Karpas-422 (cell line): ENCODE measurements around the gene NCOR2. TPM values are rescaled to one million over a fixed set of nuclear protein-coding genes. Genes with fewer than 3 reads are reported as not detected.
A peak's percentile ranks its signal among the peaks of the same experiment; 100 is the strongest.

ENCODE experiments used
- DNase-seq: peaks from one replicate; pipeline ENCODE4 v3.0.0-alpha.2; 2015
- H2AFZ ChIP-seq: fragments of 200-600 bp; sonication (generic); 2 replicates; pipeline ENCODE4 v1.6.1; 2014; ENCODE audit warnings: antibody characterized with exemption, low read length, mixed read lengths
- H3K27ac ChIP-seq: fragments of 200-600 bp; sonication (generic); 2 replicates; pipeline ENCODE4 v1.5.1; 2014; ENCODE audit warnings: mild to moderate bottlenecking, low read length, moderate library complexity
- H3K27me3 ChIP-seq: fragments of 200-600 bp; sonication (generic); 2 replicates; pipeline ENCODE4 v1.6.1; 2014; ENCODE audit warnings: low read length, mixed read lengths
- H3K36me3 ChIP-seq: fragments of 200-600 bp; sonication (generic); 2 replicates; pipeline ENCODE4 v1.6.1; 2014; ENCODE audit warnings: low read length, mixed read lengths; ENCODE audit not compliant: insufficient read depth
- H3K4me1 ChIP-seq: fragments of 200-600 bp; sonication (generic); 2 replicates; pipeline ENCODE4 v1.6.1; 2014; ENCODE audit warnings: mild to moderate bottlenecking, low read length, mixed read lengths
- H3K4me2 ChIP-seq: fragments of 200-600 bp; sonication (generic); 2 replicates; pipeline ENCODE4 v1.6.1; 2014; ENCODE audit warnings: low read length, low read depth, mild to moderate bottlenecking; ENCODE audit not compliant: poor library complexity, severe bottlenecking
- H3K4me3 ChIP-seq: fragments of 200-600 bp; sonication (generic); 2 replicates; pipeline ENCODE4 v1.5.1; 2014; ENCODE audit warnings: mild to moderate bottlenecking, antibody characterized with exemption, low read length, mixed read lengths
- H3K79me2 ChIP-seq: fragments of 200-600 bp; sonication (generic); 2 replicates; pipeline ENCODE4 v1.6.1; 2014; ENCODE audit warnings: mild to moderate bottlenecking, low read length, mixed read lengths
- H3K9ac ChIP-seq: fragments of 200-600 bp; sonication (generic); 2 replicates; pipeline ENCODE4 v1.6.0; 2014; ENCODE audit warnings: low read length
- H3K9me2 ChIP-seq: fragments of 200-600 bp; sonication (generic), shearing (Covaris generic); replicated peaks from 2 replicates; pipeline ENCODE4 v1.6.0; 2014; ENCODE audit warnings: mild to moderate bottlenecking, low read length, moderate library complexity; ENCODE audit not compliant: insufficient read depth
- H3K9me3 ChIP-seq: fragments of 300-700, 200-600 bp; sonication (generic); 2 replicates; pipeline ENCODE4 v1.6.1; 2014; ENCODE audit warnings: low read length, mixed read lengths
- H4K20me1 ChIP-seq: fragments of 200-600 bp; sonication (generic); 2 replicates; pipeline ENCODE4 v1.6.1; 2014; ENCODE audit warnings: mild to moderate bottlenecking, antibody characterized with exemption, low read length, low read depth; ENCODE audit not compliant: insufficient read depth
- total RNA-seq: library from RNA; depleted of rRNA; stranded (reverse); fragments of >200 nt; shearing (Covaris generic); gene quantifications from 2 replicates; pipeline ENCODE4 v1.2.3, GENCODE V29; 2014; ENCODE audit warnings: low replicate concordance

Gene NCOR2
- total RNA-seq, 1 experiment from 2014 or later: 36.8 TPM

DNA sequence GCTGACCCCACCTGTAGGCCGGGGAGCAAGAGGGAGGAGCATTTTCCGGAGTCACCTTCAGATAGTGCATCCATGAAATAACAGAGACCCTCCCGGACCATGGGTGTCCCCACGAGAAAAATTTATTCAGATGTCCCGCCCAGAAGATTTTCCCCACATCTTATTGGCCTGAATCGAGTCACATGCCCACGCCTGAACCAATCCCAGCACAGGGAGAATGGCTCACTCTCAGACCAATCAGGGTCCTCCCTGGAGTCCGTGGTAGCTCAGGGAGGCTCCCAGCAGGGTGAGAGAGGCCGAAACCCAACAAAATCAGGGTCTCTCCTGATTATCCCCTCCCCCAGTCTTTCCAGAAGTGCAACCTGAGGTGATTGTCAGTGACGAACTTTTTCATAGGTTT lies 16.4 kb upstream of the NCOR2 start:
- no peak overlapping the region for H3K27ac ChIP-seq
- no peaks in the 10 kb centered on the region for H3K36me3 ChIP-seq
- no peaks in the 10 kb centered on the region for H3K79me2 ChIP-seq
- H2AFZ ChIP-seq: 0 out of 2 replicates have a peak overlapping the region, but pooled peaks have one; percentile 70
- H4K20me1 ChIP-seq: no peaks in the 10 kb centered on the region
- no peaks in the 10 kb centered on the region for H3K9me2 ChIP-seq
- H3K4me2 ChIP-seq: peak overlapping the region; percentile 41
- H3K9me3 ChIP-seq: no peaks in the 10 kb centered on the region
- no peak overlapping the region for H3K9ac ChIP-seq
- H3K4me1 ChIP-seq: peaks cover 5% of the 10 kb centered on the region
- no peaks in the 10 kb centered on the region for H3K27me3 ChIP-seq
- H3K4me3 ChIP-seq: no peak overlapping the region
- peak; percentile 88 for DNase-seq

DNA sequence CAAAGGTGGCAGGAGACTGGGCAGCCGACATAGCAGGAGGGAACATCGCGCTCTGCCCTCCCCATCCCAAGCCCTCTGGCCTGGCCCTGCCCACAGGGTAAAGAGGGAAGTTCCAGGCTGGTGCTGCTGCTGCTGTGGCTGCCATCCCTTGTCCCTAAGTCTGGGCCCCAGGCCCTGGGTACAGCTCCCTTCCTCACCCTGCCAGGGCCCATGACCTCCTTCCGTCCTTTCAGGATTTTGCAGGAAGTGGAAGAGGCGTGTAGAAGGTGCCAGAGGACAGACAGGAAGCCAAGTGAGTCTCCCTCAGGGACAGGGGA lies 14.7 kb upstream of the NCOR2 start:
- H2AFZ ChIP-seq: no peak overlapping the region
- H3K4me1 ChIP-seq: peaks cover 5% of the 10 kb centered on the region
- H3K9ac ChIP-seq: no peak overlapping the region
- no peak for DNase-seq
- H3K4me2 ChIP-seq: no peak overlapping the region
- no peaks in the 10 kb centered on the region for H3K79me2 ChIP-seq
- no peaks in the 10 kb centered on the region for H3K36me3 ChIP-seq
- no peaks in the 10 kb centered on the region for H4K20me1 ChIP-seq
- H3K9me2 ChIP-seq: no peaks in the 10 kb centered on the region
- no peak overlapping the region for H3K4me3 ChIP-seq
- no peaks in the 10 kb centered on the region for H3K27me3 ChIP-seq
- H3K27ac ChIP-seq: no peak overlapping the region
- no peaks in the 10 kb centered on the region for H3K9me3 ChIP-seq

DNA sequence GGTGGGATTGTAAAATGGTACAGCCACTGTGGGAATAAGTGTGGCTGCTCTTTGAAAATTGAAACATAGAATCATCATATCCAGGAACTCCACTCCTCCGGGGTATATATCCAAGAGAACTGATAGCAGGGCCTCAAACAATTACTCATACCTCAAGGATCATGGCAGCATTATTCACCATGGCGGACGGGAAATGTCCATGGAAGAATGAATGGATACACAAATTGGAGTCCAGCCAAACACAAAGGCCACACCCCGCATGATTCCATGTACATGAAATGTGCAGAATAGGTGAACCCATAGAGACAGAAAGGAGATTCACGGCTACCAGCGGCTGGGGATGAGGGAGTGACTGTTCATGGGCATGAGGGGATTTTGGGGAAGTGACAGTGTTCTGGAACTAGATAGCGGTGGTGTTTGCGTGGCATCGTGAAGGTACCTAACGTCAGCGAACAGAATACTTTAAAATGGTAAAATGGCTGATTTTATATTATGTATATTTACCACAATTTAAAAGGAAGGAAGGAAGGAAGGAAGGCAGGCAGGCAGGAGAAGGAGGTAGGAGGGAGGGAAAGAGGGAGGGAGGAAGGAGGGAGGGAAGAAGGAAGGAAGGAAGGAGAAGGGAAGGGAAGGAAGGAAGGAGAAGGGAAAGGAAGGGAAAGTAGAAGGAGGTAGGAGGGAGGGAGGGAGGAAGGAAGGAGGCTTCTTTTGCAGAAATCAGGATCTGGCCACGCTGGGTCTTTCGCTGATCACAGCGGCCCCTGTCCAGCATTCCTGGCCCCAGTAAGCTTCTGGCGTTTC lies 14.1 kb upstream of the NCOR2 start:
- Histone ChIP-seq H4K20me1 (no peaks in the 10 kb centered on the region), H3K27me3 (peaks cover 2% of the 10 kb centered on the region; the same call in 1 of the 2 replicates), H3K4me1 (peaks cover 5% of the 10 kb centered on the region), H3K4me2 (no peak overlapping the region), H3K79me2 (no peaks in the 10 kb centered on the region), H3K9ac (no peak overlapping the region), H3K4me3 (no peak overlapping the region), H3K36me3 (no peaks in the 10 kb centered on the region), H3K27ac (no peak overlapping the region), H3K9me2 (no peaks in the 10 kb centered on the region), H2AFZ (no peak overlapping the region), H3K9me3 (no peaks in the 10 kb centered on the region)
- DNase-seq: no peak

DNA sequence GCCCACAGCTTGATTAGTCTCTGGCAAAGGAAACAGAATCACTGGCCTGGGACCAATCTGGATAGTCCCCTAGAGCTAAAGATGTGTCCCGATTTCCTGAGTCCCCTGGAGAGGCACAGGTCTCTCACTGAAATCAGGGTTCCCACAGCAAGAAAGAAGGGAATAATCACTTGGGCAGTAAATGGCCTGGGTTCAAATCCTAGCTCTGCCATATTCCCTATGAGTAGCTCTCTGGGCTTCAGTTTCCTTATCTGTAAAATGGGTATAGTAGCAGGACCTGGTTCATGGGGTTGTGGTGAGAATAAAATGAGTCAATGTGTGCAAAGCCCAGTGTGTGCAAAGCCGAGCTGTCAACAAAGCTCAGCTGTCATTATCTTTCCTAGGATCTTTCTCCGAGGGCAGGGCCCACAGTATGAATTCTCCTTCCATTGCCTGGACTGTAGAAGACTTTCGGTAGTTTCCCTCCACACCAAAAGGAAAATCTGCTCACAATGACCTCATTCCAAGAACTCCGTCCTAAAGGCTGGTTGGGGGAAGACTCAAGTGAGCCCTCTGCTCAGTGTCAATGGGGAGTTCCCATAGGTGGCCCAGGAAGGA lies 12.6 kb upstream of the NCOR2 start:
- Histone ChIP-seq H3K4me2 (no peak overlapping the region), H3K4me1 (peaks cover 5% of the 10 kb centered on the region), H3K4me3 (no peak overlapping the region), H3K27me3 (peaks cover 2% of the 10 kb centered on the region; the same call in 1 of the 2 replicates), H4K20me1 (no peaks in the 10 kb centered on the region), H3K27ac (no peak overlapping the region), H3K9me2 (no peaks in the 10 kb centered on the region), H3K36me3 (no peaks in the 10 kb centered on the region), H2AFZ (no peak overlapping the region), H3K79me2 (no peaks in the 10 kb centered on the region), H3K9ac (no peak overlapping the region), H3K9me3 (no peaks in the 10 kb centered on the region)
- DNase-seq: no peak

DNA sequence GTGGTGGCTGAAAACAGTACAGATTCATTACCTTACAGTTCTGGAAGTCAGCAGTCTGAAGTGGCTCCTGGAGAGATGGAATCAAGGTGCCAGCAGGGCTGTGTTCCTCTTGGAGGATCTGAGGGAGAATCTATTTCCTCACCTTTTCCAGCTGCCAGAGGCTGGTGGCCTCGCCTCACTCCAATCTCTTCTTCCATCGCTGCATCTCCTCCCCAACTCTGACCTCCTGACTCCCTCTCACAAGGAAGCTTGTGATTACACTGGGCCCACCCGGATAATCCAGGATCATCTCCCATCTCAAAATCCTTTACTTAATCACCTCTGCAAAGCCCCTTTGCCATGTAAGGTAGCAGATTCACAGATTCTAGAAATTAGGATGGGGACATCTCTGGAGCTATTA lies 11.4 kb upstream of the NCOR2 start:
- H2AFZ ChIP-seq: no peak overlapping the region
- peaks cover 2% of the 10 kb centered on the region; the same call in 1 of the 2 replicates for H3K27me3 ChIP-seq
- no peak overlapping the region for H3K4me2 ChIP-seq
- H3K4me3 ChIP-seq: no peak overlapping the region
- peaks cover 2% of the 10 kb centered on the region for H3K4me1 ChIP-seq
- no peaks in the 10 kb centered on the region for H4K20me1 ChIP-seq
- H3K9me2 ChIP-seq: no peaks in the 10 kb centered on the region
- no peaks in the 10 kb centered on the region for H3K36me3 ChIP-seq
- H3K27ac ChIP-seq: no peak overlapping the region
- no peaks in the 10 kb centered on the region for H3K79me2 ChIP-seq
- H3K9me3 ChIP-seq: no peaks in the 10 kb centered on the region
- H3K9ac ChIP-seq: no peak overlapping the region
- DNase-seq: no peak

DNA sequence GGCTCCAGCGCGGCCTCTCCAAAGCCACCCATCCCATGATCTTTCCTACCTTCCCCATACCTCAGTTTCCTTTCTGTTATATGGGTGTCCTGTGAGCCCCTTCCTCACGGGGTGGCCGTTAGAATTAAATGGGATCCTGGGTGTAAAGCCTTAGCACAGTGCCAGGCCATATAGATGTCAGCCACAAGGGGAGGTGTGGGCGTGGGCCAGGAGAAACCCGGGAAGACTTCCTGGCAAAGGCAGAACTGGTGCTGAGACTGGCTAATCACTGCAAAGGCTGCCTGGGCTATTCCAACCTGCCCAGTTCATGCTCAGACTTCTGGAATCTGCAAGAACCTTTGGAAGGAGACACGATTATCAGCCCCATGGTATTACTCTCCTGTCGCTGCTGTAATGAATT lies 11.0 kb upstream of the NCOR2 start:
- Histone ChIP-seq H2AFZ (no peak overlapping the region), H3K9ac (no peak overlapping the region), H4K20me1 (no peaks in the 10 kb centered on the region), H3K9me2 (no peaks in the 10 kb centered on the region), H3K4me1 (no peaks in the 10 kb centered on the region), H3K27ac (no peak overlapping the region), H3K36me3 (no peaks in the 10 kb centered on the region), H3K4me2 (no peak overlapping the region), H3K79me2 (no peaks in the 10 kb centered on the region), H3K27me3 (peaks cover 2% of the 10 kb centered on the region; the same call in 1 of the 2 replicates), H3K9me3 (no peaks in the 10 kb centered on the region), H3K4me3 (no peak overlapping the region)
- no peak for DNase-seq

DNA sequence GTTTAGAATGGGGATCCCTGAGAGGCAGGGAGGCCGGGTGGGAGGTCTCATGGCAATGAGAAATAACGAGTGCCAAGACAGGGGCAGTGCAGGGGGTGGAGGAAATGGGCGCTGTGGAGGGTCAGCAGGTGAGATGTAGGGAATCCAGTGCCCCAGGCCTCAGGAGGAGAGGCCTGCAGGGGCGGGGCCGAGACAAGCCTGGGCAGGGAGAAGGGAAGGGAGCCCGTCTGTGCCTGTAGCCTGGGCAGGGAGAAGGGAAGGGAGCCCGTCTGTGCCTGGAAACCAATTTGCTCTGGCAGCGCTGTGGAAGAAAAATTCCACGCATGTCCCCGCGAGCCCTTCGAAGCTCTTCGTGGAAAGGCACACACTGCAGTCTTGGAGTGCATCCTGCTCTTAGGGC lies 10.6 kb upstream of the NCOR2 start:
- Histone ChIP-seq H3K27ac (no peak overlapping the region), H3K4me1 (no peaks in the 10 kb centered on the region), H3K79me2 (no peaks in the 10 kb centered on the region), H4K20me1 (no peaks in the 10 kb centered on the region), H3K4me2 (no peak overlapping the region), H3K4me3 (no peak overlapping the region), H3K36me3 (no peaks in the 10 kb centered on the region), H3K9ac (no peak overlapping the region), H3K9me3 (no peaks in the 10 kb centered on the region), H3K27me3 (peaks cover 2% of the 10 kb centered on the region; the same call in 1 of the 2 replicates), H2AFZ (no peak overlapping the region), H3K9me2 (no peaks in the 10 kb centered on the region)
- no peak for DNase-seq

DNA sequence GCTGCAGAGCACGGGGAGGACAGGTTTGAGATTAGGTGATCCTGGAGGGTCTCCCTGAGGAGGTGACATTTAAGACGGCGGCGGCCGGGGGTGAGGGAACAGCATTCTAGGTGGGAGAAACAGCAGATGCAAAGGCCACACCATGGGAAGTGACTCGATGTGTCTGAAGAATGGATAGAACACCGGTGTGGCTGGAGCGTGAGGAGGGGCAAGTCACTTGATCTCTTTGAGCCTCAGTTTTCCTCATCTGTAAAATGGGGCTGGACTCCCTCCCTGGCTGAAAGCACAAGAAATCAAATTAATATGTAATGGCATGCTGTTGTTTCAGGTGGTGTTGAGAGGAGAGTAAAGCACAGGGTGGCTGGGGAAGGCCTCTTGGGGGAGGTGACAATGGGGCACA lies 10.0 kb upstream of the NCOR2 start:
- Histone ChIP-seq H3K27ac (no peak overlapping the region), H3K27me3 (peaks cover 2% of the 10 kb centered on the region; the same call in 1 of the 2 replicates), H2AFZ (no peak overlapping the region), H4K20me1 (no peaks in the 10 kb centered on the region), H3K4me1 (no peaks in the 10 kb centered on the region), H3K36me3 (no peaks in the 10 kb centered on the region), H3K4me3 (no peak overlapping the region), H3K4me2 (no peak overlapping the region), H3K9ac (no peak overlapping the region), H3K79me2 (no peaks in the 10 kb centered on the region), H3K9me3 (no peaks in the 10 kb centered on the region), H3K9me2 (no peaks in the 10 kb centered on the region)
- no peak for DNase-seq
